GM19023 (cell line): ENCODE measurements around the gene ACP1.
A peak's percentile ranks its signal among the peaks of the same experiment; 100 is the strongest.

Source experiments
- ATAC-seq: cut with Tn5 transposase; IDR thresholded peaks from one replicate; pipeline ENCODE4 v1.9.1; 2021; ENCODE audit warnings: mild to moderate bottlenecking, moderate library complexity; ENCODE audit not compliant: unreplicated experiment

The ACP1 gene

DNA sequence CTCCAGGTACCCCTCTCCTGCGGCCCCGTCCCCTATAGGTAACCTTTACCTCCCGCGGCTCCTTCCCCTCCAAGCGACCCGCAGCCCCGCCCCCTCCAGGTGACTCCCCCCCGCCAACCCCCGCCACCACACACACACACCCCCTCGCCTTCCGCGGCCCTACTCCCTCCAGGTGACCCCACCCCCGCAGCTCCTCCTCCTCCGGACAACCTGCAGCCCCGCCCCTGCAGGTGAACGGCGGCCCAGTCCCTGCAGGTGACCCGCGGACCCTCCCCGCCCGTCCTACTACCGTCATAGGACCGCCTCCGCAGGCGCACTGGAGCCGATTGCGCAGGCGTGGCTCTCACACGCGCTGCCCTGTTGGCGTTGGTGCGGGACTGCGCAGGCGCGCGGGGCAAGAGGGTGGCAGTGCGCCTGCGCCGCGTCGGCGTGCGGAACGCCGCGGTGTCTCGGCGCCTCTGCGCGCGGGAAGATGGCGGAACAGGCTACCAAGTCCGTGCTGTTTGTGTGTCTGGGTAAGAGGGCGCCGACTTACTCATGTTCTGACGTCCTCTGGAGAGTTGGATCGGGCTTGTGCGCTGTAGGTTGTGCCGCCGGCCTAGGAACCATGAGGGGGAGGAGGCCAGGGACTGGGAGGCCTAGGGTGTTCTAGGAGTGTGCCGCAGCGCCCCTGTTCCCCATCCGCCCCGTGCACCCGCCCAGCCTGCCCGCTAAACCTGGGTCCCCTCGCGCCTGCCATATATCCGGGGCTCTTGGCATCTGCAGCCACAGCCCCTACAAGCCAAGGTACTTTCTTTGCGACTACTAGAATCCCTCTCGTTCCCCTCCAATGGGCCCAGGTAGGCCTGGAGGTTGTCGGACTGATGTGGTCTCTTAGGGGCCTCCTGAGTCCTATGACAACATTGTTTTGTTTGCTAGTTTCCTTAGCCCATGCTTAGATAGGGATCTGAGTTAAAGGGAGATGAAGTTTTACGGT is at the start of gene ACP1:
Gene ACP1 (plus strand): TSS at position 455 of the 976 bp plus-strand sequence. CDS start 18 bp downstream, at position 473.
- ATAC-seq, result peak; percentile 88

DNA sequence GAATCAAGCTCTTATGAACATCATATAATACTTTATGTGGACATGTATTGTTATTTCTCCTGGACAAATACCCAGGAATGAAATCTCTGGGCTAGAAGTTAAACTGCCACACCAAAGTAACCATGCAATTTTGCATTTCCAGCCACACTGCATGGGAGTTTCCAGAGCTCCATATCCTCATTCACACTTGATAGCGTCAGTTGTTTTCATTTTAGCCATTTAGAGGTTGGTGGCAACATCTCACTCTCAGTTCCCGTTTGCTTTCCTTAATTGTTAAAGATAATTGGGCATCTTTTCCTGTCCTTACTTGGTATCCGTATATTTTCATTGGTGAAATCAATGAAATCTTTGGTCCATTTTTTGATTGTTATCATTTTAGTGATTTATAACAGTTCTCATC is 48.7 kb upstream of the ACP1 start:
- no peak for ATAC-seq

DNA sequence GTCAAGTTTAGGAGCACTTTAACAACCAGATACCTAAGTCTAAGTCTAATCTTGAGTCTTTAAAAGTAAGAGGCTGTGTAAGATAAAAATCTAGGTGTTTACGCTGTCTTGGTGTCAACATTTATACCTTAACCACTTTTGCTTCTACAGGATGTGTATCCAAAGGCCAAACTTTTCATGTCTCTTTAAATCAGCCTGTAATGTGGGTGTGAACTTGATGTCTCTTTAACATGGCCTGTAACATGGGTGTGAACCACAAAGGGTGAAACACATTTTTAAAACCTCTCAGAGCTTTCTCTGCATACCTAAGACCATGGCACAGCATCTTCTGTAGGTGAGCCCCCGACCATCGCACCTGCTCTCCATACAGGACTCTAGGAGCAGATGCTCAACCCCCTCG is 41.3 kb upstream of the ACP1 start:
- no peak for ATAC-seq

DNA sequence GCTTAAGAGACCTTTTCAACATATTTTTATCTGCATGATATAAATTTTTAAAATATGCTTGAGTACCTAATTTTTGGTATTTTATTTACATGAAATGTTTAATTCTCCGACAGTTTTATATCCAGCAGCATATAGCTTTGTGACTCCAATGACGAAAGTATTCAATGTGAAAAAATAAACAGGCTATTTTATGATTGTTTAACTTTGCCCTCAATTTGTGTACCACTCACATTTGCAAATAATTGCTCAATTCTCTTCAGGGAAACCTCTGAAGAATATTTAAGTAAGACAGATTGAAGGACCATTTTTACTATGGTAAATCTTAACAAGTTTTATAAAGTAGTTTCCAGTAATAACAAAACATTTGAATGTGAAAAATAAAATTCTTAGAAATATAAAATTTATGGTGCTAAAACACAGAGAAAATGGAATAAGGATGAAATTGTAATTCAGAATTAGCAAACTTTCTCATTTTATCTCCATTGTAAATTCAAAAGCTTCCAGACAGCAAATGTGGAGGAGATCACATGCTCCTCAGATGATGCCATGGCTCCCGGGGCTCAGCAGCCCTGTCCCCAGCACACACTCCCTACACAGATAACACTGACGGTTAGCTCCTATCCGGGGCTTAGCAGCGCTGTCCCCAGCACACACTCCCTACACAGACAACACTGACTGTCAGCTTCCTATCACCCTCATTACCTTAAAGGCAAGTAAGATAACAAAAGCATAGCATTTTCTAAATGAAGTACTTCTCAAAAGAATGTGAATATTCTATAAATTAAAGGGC is 40.6 kb upstream of the ACP1 start:
- no peak for ATAC-seq

DNA sequence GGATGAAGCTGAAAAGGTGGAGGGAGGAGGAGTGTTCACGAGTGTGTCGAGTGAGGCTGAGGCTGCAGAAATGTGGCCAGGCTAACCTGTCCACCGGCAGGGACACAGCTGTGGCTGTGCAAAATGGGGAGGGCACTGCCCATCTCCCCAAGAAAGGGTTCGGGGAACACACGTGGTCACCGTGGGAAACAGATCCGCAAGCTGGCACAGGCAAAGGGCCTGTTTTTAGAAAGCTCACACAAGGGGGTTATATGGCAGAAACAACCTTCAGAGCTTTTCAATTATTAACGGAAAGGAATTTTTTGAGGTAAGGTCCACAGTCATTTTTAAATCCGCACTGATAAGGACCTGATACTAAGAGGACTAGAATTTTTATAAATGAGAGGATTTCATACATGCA is 36.6 kb upstream of the ACP1 start:
- no peak for ATAC-seq

DNA sequence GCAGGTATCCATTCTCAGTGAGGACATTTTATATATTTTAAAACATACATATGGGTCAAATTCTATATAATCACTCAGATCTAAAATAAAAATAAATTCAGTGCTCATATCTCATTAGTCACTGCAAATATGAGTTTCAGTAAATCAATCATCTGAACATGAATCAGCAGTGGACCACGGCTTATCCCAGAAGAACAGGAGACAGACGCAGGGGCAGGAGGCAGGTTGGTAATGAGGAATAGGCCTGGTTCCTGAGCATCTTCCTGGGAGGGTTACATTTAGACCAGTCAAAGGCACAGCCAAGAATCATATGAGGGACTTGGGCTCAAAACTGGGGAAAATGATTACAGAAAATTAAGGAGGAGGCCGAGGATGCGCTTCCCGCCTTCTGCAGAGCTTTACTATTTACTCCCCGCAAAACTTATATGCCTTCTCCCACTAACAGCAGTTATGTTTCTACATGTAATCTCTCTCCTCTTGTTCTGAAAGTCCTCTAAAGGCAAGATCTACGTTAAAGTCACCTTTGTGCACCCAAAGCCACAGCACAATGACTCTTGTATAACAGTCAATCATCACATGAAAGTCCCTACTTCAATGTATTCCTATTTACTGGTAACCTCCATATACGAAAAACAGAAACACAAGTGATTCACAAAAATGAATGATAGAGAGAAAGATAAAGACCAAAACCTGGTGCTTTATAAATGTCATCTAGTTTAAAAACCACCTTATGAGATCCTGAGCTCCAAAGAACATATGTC is 36.0 kb upstream of the ACP1 start:
- ATAC-seq, result no peak

DNA sequence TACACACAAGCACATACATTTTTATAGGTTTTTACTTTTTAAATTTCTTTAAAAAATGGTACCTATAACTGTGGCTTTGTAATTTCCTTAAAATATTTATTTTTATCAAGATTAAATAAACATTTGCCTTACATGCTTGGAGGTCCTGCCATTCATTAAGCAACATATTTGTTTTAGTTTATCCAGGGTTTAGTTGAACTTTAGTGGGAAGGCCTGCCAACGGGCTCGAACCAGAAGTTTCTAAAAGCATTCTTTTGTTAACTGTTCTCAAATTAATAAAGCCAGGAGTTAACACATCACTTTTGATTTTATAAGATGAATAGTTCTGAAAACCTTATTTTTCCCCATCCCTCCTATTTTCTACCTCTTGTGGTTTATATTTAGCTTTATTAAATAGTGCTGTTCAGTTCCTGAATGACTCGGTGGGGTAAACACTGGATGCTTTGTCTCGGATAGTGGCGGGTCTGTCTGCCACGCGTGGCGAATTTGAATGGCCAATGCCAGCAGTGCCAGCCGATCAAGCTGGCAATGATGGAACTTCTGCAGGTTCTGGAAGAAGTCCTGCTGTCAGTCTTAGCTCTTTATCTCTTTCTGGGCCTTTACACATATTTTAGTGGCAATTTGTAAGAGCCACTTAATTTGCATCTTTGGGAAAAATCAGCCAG is 33.1 kb upstream of the ACP1 start:
- no peak for ATAC-seq

DNA sequence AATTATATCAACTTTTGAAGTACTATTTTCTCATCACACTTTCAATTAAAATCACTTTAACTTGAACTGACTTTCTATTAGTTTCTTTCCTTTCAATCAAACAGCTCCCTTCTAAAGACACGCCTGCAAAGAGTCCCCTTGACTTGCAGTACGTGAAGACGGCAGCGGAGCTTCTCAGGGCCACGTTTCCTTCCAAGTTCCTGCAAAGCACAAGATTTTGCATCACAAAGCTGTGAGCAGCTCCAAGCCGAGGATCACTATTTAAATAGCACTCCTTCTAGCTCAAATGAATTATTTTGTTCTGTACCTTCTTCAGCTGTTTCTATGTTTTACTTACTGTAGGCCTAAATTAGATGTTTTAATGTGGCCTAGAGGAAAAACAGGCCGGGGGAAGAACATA is 31.7 kb upstream of the ACP1 start:
- ATAC-seq, result no peak

DNA sequence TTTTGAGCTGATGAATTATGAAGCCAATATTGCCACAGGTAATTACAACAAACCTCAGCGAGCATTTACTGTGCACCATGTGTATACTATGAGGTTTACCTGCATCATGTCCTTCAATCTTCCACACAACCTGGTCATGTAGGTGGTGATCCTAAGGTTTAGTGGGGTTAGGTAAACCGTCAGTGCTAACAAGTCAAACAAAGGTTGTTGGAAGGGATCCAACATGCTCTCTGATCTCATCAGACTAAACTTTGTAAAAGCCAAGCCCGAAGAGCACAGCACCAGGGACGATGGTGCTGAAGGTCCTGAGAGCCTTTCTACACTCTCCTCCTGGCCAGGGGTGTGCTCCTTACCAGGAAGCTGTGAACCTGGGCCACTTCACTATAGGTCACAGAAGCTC is 30.3 kb upstream of the ACP1 start:
- ATAC-seq, result no peak

DNA sequence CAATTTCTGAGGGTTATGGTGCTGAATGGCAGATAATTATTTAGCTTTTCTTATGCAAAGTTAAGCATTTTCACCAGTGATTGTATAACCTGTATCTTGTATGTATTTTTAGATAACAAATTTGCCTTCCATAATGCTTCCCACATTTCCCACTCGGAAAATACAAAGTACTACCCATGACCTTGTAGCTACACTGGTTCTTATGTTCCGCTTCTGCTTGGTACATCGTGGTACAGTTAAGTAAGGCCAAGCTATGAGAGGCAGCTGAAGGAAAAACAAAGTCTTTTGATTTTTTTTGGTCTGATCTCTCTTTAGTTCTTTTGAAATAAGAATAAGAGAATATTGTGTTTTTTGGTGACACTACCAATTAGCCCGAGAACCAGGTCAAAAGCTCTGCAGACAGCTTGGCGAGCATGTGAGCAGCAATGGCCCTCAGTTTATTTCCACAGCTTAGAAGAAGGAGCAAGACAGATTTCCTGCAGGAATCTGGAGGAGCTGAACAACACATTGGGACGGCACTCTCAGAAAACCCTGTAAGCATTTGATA is 27.7 kb upstream of the ACP1 start:
- no peak for ATAC-seq

DNA sequence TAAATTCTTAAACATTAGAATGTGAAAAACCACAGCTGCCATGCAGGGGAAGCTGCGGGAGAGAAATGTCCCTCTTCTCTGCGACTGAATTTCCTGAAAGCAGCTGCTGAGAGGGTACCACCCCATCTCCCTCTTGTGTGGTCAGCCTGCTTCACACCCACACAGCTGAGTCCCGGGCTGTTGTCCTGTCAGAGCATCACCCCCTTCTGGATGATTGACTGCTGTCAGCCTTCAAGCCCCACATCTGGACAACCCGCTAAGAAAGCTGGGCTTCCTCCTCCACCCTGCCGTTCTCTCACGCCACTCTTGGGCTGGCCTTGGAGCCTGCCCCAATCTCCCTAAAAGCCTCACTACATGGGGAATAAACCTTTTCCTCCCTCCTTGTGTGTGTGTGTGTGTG is 26.9 kb upstream of the ACP1 start:
- ATAC-seq, result no peak

DNA sequence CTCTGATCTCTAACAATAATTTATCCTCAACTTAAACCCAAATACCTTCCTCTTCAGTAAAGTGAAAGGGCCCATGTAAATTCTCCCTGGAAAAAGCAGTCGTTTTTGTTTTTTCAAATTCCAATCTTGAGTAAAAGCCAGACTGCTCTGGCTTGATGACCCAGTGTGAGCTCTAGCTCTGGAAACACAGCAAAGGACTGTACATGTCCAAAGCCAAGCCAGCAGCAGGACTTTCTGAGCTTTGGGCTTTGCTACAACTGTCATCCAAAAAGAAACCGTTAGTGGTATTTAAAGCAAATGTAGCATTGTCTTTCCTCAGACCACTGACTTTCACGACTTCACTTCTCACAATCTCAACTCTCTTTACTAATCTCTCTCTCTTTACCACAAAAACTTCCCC is 26.3 kb upstream of the ACP1 start:
- no peak for ATAC-seq

DNA sequence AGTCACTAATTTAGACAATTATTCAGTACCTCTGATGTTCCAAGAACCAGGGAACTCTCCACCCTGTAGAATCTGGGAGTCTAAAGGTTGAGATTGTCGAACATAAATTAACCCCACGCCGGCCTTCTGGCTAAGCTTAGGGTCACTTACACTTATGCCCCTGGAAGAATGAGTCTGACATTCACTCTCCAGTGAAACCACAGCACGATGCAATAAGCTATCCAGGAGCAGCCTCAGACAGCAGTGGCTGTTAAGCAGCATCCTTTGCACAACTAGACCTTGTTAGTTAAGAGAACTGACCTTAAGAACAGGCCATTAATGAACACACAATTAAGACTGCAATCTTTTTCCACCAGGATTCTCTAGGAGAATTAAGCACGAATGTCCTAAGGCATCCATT is 25.9 kb upstream of the ACP1 start:
- ATAC-seq, result no peak

DNA sequence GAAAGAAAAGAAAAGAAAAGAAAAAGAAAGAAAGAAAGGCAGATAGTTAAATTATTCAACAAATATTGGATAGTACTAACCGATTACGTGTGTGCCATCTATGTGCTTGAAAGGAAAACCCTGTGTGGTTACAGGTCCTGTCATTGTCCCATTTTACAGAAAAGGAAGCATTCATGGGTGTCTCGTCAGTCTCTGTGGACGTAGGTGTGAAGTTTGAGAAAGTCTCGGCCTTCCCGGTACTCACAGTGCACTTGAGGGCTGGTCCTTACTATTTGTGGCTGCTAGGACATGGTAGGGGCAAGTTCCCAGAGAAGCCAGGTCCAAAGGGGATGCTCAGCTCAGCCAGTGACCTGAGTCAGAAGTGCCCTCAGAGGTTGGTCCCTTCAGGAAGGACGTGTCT is 20.2 kb upstream of the ACP1 start:
- no peak for ATAC-seq

DNA sequence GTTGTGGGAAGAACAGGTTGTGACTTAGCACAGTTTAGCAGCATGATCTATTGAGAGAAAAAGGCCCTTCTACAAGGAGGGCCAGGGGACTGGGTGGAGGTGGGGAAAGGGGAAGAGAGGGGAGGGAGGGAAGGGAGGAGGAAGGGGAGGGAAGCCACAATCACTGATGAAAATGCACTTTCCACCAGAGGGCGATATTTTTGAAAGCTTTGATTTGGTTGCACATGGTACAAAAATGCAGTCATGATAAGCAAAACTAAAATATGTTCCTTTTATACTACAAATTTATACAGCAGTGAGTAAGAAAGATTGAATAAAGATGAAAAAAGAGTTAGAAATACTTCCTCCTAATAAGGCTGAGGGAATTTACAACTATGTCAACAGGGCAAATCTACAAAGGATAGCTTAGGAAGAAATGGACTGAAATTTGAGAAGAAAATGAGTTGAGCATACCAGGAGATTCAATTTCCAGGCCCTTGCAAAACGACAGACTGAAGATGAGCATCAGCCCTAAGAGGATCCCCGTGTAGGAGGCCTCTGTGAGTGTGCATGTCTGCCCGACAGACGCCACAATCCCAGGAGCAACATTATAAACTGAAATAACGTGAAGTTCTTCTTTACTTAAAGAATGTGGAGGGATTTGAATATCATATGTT is 18.1 kb upstream of the ACP1 start:
- ATAC-seq, result no peak

DNA sequence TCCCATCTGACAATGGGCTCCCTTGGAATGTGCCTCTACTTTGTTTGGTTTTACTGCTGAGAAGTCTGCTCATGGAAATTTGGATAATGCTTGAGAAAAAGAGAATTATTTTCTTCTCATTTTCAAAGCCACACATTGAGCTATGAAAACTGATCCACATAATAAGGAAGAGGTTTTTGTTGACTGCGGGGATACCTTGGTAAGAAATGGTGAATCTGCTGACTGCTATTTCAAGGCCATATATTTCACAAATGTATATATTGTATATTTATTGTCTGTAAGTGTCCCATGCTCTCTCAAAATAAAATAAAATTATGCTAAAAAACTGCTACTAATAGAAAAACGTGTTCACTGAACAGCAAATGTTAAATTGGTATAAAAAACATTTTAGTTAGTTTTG is 16.0 kb upstream of the ACP1 start:
- no peak for ATAC-seq

DNA sequence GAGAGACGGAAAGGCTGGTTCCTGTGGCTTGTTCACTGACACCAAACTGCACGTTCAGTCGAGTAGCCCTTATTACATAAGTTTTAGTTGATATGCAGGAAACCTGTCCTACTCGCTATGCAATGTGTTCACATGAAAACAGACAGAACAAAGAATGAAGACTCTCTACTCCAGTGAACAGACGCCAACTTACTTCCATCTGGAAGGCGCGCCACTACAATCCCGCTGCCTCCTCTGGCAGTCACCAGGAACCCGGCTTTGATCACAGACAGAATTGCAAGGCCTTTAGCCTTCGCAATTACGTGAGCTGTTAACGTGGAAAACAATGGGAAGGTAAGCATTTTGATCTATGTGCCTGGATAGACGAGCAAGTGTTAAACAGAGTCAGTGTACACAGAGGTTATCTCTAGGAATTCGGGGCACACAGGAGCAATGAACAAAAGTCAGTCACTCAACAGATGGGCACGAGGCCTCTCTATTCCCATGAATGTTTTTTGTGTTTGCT is 15.2 kb upstream of the ACP1 start:
- ATAC-seq, result no peak

DNA sequence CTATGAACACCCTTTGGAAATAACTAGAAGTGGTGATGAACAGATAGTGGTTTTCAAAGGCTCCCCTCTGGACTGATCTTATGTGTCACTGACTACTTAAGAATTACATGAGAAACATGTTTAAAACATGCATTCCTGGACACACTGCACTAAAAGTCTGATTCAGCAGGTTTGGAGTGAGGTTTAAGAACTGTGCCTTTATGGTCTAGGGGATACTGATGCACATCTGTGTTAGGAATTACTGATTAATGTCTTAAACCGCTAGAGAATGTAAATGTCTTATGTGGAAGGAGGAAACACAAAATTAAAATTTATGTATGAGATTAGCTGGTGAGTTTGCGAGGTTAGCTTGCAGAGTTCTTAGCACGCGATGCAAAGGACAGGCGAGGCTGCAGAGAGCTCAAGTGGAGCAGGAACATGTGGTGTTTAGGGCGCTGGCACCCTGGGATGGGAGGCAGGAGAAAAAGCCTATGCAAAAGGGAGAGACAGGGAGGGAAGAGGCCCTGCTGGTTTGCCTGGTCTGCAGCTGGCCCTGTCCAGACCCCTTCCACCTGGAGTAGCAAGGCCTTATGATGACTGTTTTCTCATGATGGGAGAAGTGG is 12.6 kb upstream of the ACP1 start:
- no peak for ATAC-seq

DNA sequence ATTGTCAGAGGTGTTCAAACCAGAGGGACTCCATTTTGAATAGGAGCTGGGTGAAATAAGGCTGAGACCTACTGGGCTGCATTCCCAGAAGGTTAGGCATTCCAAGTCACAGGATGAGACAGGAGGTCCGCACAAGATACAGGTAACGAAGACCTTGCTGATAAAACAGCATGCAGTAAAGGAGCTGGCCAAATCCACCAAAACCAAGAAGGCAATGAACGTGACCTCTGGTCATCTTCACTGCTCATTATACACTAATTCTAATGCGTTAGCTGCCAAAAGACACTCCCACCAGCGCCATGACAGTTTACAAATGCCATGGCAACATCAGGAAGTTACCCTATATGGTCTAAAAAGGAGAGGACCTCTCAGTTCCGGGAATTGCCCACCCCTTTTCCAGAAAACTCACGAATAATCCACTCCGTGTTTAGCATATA is 11.5 kb upstream of the ACP1 start:
- no peak for ATAC-seq
